CD14-positive monocyte (primary cell): ENCODE results near the gene ZNF778. TPM values are rescaled to one million over a fixed set of nuclear protein-coding genes. Genes with fewer than 3 reads are reported as not detected.

ENCODE experiments used
- DNase-seq, 3 donors: peaks; one replicate each; pipeline ENCODE4 v3.0.0-alpha.2; 2011 to 2022
- H2AFZ ChIP-seq: 2 replicates; pipeline ENCODE4 v1.6.0; 2012; ENCODE audit warnings: mild to moderate bottlenecking, low read depth, low read length, inconsistent platforms; ENCODE audit not compliant: insufficient read depth, poor library complexity, severe bottlenecking
- H3K27ac ChIP-seq, 2 donors: 1 replicate in 1 of 2; 2 replicates in 1 of 2; pipeline ENCODE4 v1.5.1; 2012 to 2013; ENCODE audit warnings: low read length in 2 of 2, control low read depth in 1 of 2, inconsistent platforms in 1 of 2, low read depth in 1 of 2, mild to moderate bottlenecking in 1 of 2
- H3K27me3 ChIP-seq, 2 donors: one replicate each; pipeline versions ENCODE4 v1.6.0 to v1.6.1; 2011 to 2013; ENCODE audit warnings: low read length in 2 of 2; ENCODE audit not compliant: control insufficient read depth in 2 of 2, insufficient read depth in 2 of 2
- H3K36me3 ChIP-seq, 2 donors: replicated peaks in 1 of 2; 1 replicate in 1 of 2; 2 replicates in 1 of 2; pipeline versions ENCODE4 v1.5.1 to v1.6.1; 2012 to 2013; ENCODE audit warnings: low read length in 2 of 2, control low read depth in 1 of 2, inconsistent platforms in 1 of 2, mild to moderate bottlenecking in 1 of 2; ENCODE audit not compliant: insufficient read depth in 2 of 2, control insufficient read depth in 1 of 2
- H3K4me1 ChIP-seq, 2 donors: 1 replicate in 1 of 2; 2 replicates in 1 of 2; pipeline versions ENCODE4 v1.5.1 to v1.6.1; 2012 to 2013; ENCODE audit warnings: low read length in 2 of 2, control low read depth in 1 of 2, inconsistent platforms in 1 of 2, mild to moderate bottlenecking in 1 of 2, moderate library complexity in 1 of 2; ENCODE audit not compliant: insufficient read depth in 2 of 2, control insufficient read depth in 1 of 2
- H3K4me2 ChIP-seq: replicated peaks from 2 replicates; pipeline ENCODE3; 2012; ENCODE audit warnings: low read length, moderate library complexity, mild to moderate bottlenecking; ENCODE audit not compliant: poor library complexity, severe bottlenecking; ENCODE audit errors: extremely low read depth
- H3K4me3 ChIP-seq, 3 experiments: fragments of 200-600 bp in 1 of 3; sonication (generic) in 1 of 3; replicated peaks in 1 of 3; 1 replicate in 2 of 3; 2 replicates in 1 of 3; pipeline ENCODE4 v1.5.1; 2011 to 2013; ENCODE audit warnings: low read length in 3 of 3, mild to moderate bottlenecking in 3 of 3, control low read depth in 2 of 3, low read depth in 2 of 3, inconsistent platforms in 1 of 3, moderate library complexity in 1 of 3
- H3K79me2 ChIP-seq: 2 replicates; pipeline ENCODE4 v1.6.0; 2012; ENCODE audit warnings: mild to moderate bottlenecking, control low read depth, inconsistent platforms, low read length, moderate library complexity; ENCODE audit not compliant: insufficient read depth
- H3K9ac ChIP-seq: 2 replicates; pipeline ENCODE4 v1.6.0; 2017; ENCODE audit warnings: low read length, mild to moderate bottlenecking; ENCODE audit not compliant: insufficient read depth, poor library complexity, severe bottlenecking
- H3K9me3 ChIP-seq, 2 donors: replicated peaks in 1 of 2; 1 replicate in 1 of 2; 2 replicates in 1 of 2; pipeline versions ENCODE4 v1.5.1 to v1.6.1; 2012 to 2013; ENCODE audit warnings: low read length in 2 of 2, control low read depth in 1 of 2; ENCODE audit not compliant: control insufficient read depth in 1 of 2, insufficient read depth in 1 of 2
- H4K20me1 ChIP-seq: 2 replicates; pipeline ENCODE4 v1.6.0; 2012; ENCODE audit warnings: mild to moderate bottlenecking, low read length, control low read depth, moderate library complexity; ENCODE audit not compliant: insufficient read depth
- H3K27ac Mint-ChIP-seq, 7 donors: one replicate each; pipeline ENCODE4 v1.8.0; 2020; ENCODE audit warnings: mild to moderate bottlenecking in 7 of 7, mixed read lengths in 7 of 7, moderate library complexity in 6 of 7, inconsistent platforms in 2 of 7
- H3K27me3 Mint-ChIP-seq, 3 donors: one replicate each; pipeline ENCODE4 v1.8.0; 2021 to 2022; ENCODE audit warnings: low read depth in 3 of 3, mild to moderate bottlenecking in 3 of 3, mixed read lengths in 3 of 3, moderate library complexity in 3 of 3, inconsistent platforms in 1 of 3
- H3K36me3 Mint-ChIP-seq, 2 donors: one replicate each; pipeline ENCODE4 v1.8.0; 2020; ENCODE audit warnings: mixed read lengths in 2 of 2, inconsistent platforms in 1 of 2, mild to moderate bottlenecking in 1 of 2
- H3K4me1 Mint-ChIP-seq: one replicate; pipeline ENCODE4 v1.8.0; 2020; ENCODE audit warnings: mild to moderate bottlenecking, mixed read lengths
- H3K4me3 Mint-ChIP-seq, 2 donors: one replicate each; pipeline ENCODE4 v1.8.0; 2020; ENCODE audit warnings: mild to moderate bottlenecking in 2 of 2, mixed read lengths in 2 of 2, moderate library complexity in 1 of 2
- H3K9me3 Mint-ChIP-seq, 7 donors: one replicate each; pipeline ENCODE4 v1.8.0; 2020 to 2022; ENCODE audit warnings: mixed read lengths in 7 of 7, mild to moderate bottlenecking in 6 of 7, moderate library complexity in 6 of 7, inconsistent platforms in 2 of 7
- CTCF ChIP-seq: fragments of 200-600 bp; IDR thresholded peaks from one replicate; pipeline ENCODE4 v1.8.0; 2022; ENCODE audit warnings: antibody characterized with exemption, mild to moderate bottlenecking
- WGBS: methylation state at CpG from one replicate; pipeline ENCODE4 v1.1.5; 2013; ENCODE audit warnings: missing lambda C conversion rate; ENCODE audit not compliant: insufficient coverage; 5-methylcytosine and 5-hydroxymethylcytosine counted together
- intact Hi-C, 2 donors: fragments of 100-400 bp; cut with micrococcal nuclease; formaldehyde crosslinking; loops; one replicate each; pipeline versions ENCODE4 v1.15.0 to v1.15.1; 2023
- polyA plus RNA-seq, 3 donors: library from polyadenylated mRNA; depleted of rRNA in 1 of 3; unstranded in 2 of 3; stranded (reverse) in 1 of 3; fragments of 300-500 nt in 2 of 3; fragments of >200 nt in 1 of 3; fragmentation: Illumina TruSeq in 2 of 3; gene quantifications; 1 replicate in 2 of 3; 2 replicates in 1 of 3; pipeline ENCODE4 v1.2.3, GENCODE V29; 2012 to 2021

ZNF778 gene
- polyA plus RNA-seq, 3 donors: 0.51 to 9.0 (median 0.60) TPM

GRCh38 chr16:89275837-89276720 is 58.6 kb downstream of the ZNF778 start:
- Histone ChIP-seq H3K9me3 (no peaks in the 10 kb centered on the region), H3K4me3 (no peak overlapping the region), H3K79me2 (peaks cover 5% of the 10 kb centered on the region), H3K4me2 (no peak overlapping the region), H2AFZ (no peak overlapping the region), H3K36me3 (peaks cover 84 to 93% of the 10 kb centered on the region in 2 donors), H3K27me3 (no peaks in the 10 kb centered on the region), H3K4me1 (no peaks in the 10 kb centered on the region), H3K9ac (no peak overlapping the region), H3K27ac (no peak overlapping the region), H4K20me1 (peaks cover 90% of the 10 kb centered on the region)
- no peaks in the 10 kb centered on the region for H3K27me3 Mint-ChIP-seq
- H3K4me1 Mint-ChIP-seq: no peaks in the 10 kb centered on the region
- no peak overlapping the region for H3K4me3 Mint-ChIP-seq
- intact Hi-C loops: no loop called here
- H3K36me3 Mint-ChIP-seq: peaks cover 60 to 76% of the 10 kb centered on the region in 2 donors
- no peaks in the 10 kb centered on the region for H3K9me3 Mint-ChIP-seq
- TF ChIP-seq CTCF: no peak
- H3K27ac Mint-ChIP-seq: peak overlapping the region in 2 of 7 donors; percentile 32 to 66
- DNase-seq: no peak
- WGBS: 93% methylated on average over 38 of the region's 39 CpGs

GRCh38 chr16:89277049-89277448 is 59.5 kb downstream of the ZNF778 start:
- Histone ChIP-seq H3K36me3 (peaks cover 82 to 93% of the 10 kb centered on the region in 2 donors), H4K20me1 (peaks cover 81% of the 10 kb centered on the region), H3K9me3 (no peaks in the 10 kb centered on the region), H3K9ac (no peak overlapping the region), H3K27ac (no peak overlapping the region), H3K4me1 (no peaks in the 10 kb centered on the region), H2AFZ (no peak overlapping the region), H3K4me2 (no peak overlapping the region), H3K79me2 (peaks cover 5% of the 10 kb centered on the region), H3K27me3 (no peaks in the 10 kb centered on the region), H3K4me3 (no peak overlapping the region)
- peaks cover 50 to 66% of the 10 kb centered on the region in 2 donors for H3K36me3 Mint-ChIP-seq
- peak overlapping the region in 2 of 7 donors; percentile 23 to 32 for H3K27ac Mint-ChIP-seq
- H3K4me1 Mint-ChIP-seq: no peaks in the 10 kb centered on the region
- H3K4me3 Mint-ChIP-seq: no peak overlapping the region
- no peak for DNase-seq
- intact Hi-C loops: no loop called here
- no peak for TF ChIP-seq CTCF
- H3K9me3 Mint-ChIP-seq: no peaks in the 10 kb centered on the region
- H3K27me3 Mint-ChIP-seq: no peaks in the 10 kb centered on the region
- 98% methylated on average over 6 of the region's 9 CpGs for WGBS
